Measurements from ENCODE around the gene PCDHGA10. TPM values are rescaled to one million over a fixed set of nuclear protein-coding genes. Genes with fewer than 3 reads are reported as not detected.
"Not testable (repeated sequence)": the region's sequence is repeated elsewhere in the genome, so short reads cannot be mapped to it uniquely, and the experiment has no call there.

The PCDHGA10 gene
- total RNA-seq, 1 experiment from 2014 or later: 1.6 TPM

- Histone ChIP-seq H3K36me3 (peaks cover 16% of the 10 kb centered on the region), H3K9me3 (replicated peaks) (0 out of 2 replicates have a peak, but pooled peaks cover 5% of the 10 kb centered on the region), H3K4me3 (no peak overlapping the region), H3K27me3 (no peaks in the 10 kb centered on the region), H3K27ac (no peak overlapping the region), H3K4me1 (no peaks in the 10 kb centered on the region)
- no peak for DNase-seq
Measured at GRCh38 chr5:141409598-141410306, 3.0 kb upstream of the PCDHGA10 start.

GRCh38 chr5:141411575-141411974 lies 1.2 kb upstream of the PCDHGA10 start:
- no peak overlapping the region for H3K27ac ChIP-seq
- no peak overlapping the region for H3K4me3 ChIP-seq
- H3K36me3 ChIP-seq: peaks cover 16% of the 10 kb centered on the region
- no peak for DNase-seq
- peaks cover 12% of the 10 kb centered on the region; the same call in 1 of the 2 replicates for H3K9me3 ChIP-seq (replicated peaks)
- no peaks in the 10 kb centered on the region for H3K27me3 ChIP-seq
- H3K4me1 ChIP-seq: no peaks in the 10 kb centered on the region

GRCh38 chr5:141413540-141414069 lies 818 bp downstream of the PCDHGA10 start:
- Histone ChIP-seq H3K4me1 (no peaks in the 10 kb centered on the region), H3K27me3 (no peaks in the 10 kb centered on the region), H3K36me3 (peaks cover 19% of the 10 kb centered on the region), H3K9me3 (replicated peaks) (peaks cover 17% of the 10 kb centered on the region), H3K27ac (no peak overlapping the region), H3K4me3 (no peak overlapping the region)
- no peak for DNase-seq

- H3K4me1 ChIP-seq, H3K27me3 ChIP-seq, H3K27ac ChIP-seq, DNase-seq, H3K4me3 ChIP-seq: not testable (repeated sequence)
- H3K9me3 ChIP-seq (replicated peaks): peaks cover 17% of the 10 kb centered on the region
- peaks cover 17% of the 10 kb centered on the region for H3K36me3 ChIP-seq
Measured at GRCh38 chr5:141414548-141415274, 1.9 kb downstream of the PCDHGA10 start.

GRCh38 chr5:141415275-141415618 lies 2.5 kb downstream of the PCDHGA10 start:
- not testable (repeated sequence) for H3K27ac ChIP-seq, DNase-seq, H3K27me3 ChIP-seq, H3K4me3 ChIP-seq, H3K4me1 ChIP-seq
- H3K36me3 ChIP-seq: peaks cover 18% of the 10 kb centered on the region
- peaks cover 17% of the 10 kb centered on the region for H3K9me3 ChIP-seq (replicated peaks)

- Histone ChIP-seq H3K9me3 (replicated peaks) (peaks cover 16% of the 10 kb centered on the region), H3K36me3 (peaks cover 20% of the 10 kb centered on the region; the same call in 1 of the 2 replicates)
- not testable (repeated sequence) for H3K4me3 ChIP-seq, H3K4me1 ChIP-seq, H3K27me3 ChIP-seq, H3K27ac ChIP-seq
- peak in 1 of 2 experiments; percentile 15 for DNase-seq
Measured at GRCh38 chr5:141417494-141418172, 4.8 kb downstream of the PCDHGA10 start, which contains the start of gene PCDHGB7. Gene PCDHGB7, plus strand, starts transcription at chr5:141417677. Its CDS starts 183 bp downstream, at chr5:141417860.

- Histone ChIP-seq H3K4me3 (no peak overlapping the region), H3K9me3 (replicated peaks) (peaks cover 16% of the 10 kb centered on the region), H3K27me3 (no peaks in the 10 kb centered on the region), H3K4me1 (no peaks in the 10 kb centered on the region), H3K36me3 (peaks cover 17% of the 10 kb centered on the region; the same call in 1 of the 2 replicates), H3K27ac (no peak overlapping the region)
- no peak for DNase-seq
Measured at GRCh38 chr5:141419074-141419880, 6.5 kb downstream of the PCDHGA10 start.

- peak in 1 of 2 experiments; percentile 4 for DNase-seq
- H3K9me3 ChIP-seq (replicated peaks): peaks cover 12% of the 10 kb centered on the region
- H3K36me3 ChIP-seq: peaks cover 18% of the 10 kb centered on the region
- no peaks in the 10 kb centered on the region for H3K27me3 ChIP-seq
- H3K4me3 ChIP-seq: no peak within 1 kb of the TSS
- H3K4me1 ChIP-seq: no peaks in the 10 kb centered on the region
- H3K27ac ChIP-seq: no peak within 1 kb of the TSS
Measured at GRCh38 chr5:141420855-141421488, 8.2 kb downstream of the PCDHGA10 start, which contains the start of gene PCDHGA11. Gene PCDHGA11, plus strand, starts transcription at chr5:141421051. Its CDS starts 177 bp downstream, at chr5:141421228.

GRCh38 chr5:141421489-141421855 lies 8.7 kb downstream of the PCDHGA10 start:
- H3K4me1 ChIP-seq: no peaks in the 10 kb centered on the region
- H3K36me3 ChIP-seq: peaks cover 18% of the 10 kb centered on the region
- no peak for DNase-seq
- peaks cover 9% of the 10 kb centered on the region for H3K9me3 ChIP-seq (replicated peaks)
- no peaks in the 10 kb centered on the region for H3K27me3 ChIP-seq
- no peak overlapping the region for H3K27ac ChIP-seq
- no peak overlapping the region for H3K4me3 ChIP-seq

- H3K4me3 ChIP-seq: no peak overlapping the region
- H3K36me3 ChIP-seq: peaks cover 16% of the 10 kb centered on the region
- H3K27ac ChIP-seq: no peak overlapping the region
- no peaks in the 10 kb centered on the region for H3K4me1 ChIP-seq
- no peak for DNase-seq
- H3K27me3 ChIP-seq: no peaks in the 10 kb centered on the region
- H3K9me3 ChIP-seq (replicated peaks): peaks cover 4% of the 10 kb centered on the region
Measured at GRCh38 chr5:141422742-141423291, 10.0 kb downstream of the PCDHGA10 start.

GRCh38 chr5:141427783-141428426 lies 15.1 kb downstream of the PCDHGA10 start:
- no peaks in the 10 kb centered on the region for H3K27me3 ChIP-seq
- H3K4me1 ChIP-seq: no peaks in the 10 kb centered on the region
- peaks cover 22% of the 10 kb centered on the region for H3K36me3 ChIP-seq
- H3K9me3 ChIP-seq (replicated peaks): peaks cover 3% of the 10 kb centered on the region; the same call in 1 of the 2 replicates
- H3K27ac ChIP-seq: no peak overlapping the region
- H3K4me3 ChIP-seq: no peak overlapping the region
- no peak for DNase-seq

- no peak within 1 kb of the TSS for H3K27ac ChIP-seq
Measured at GRCh38 chr5:141430332-141431113, 17.7 kb downstream of the PCDHGA10 start, which contains the start of gene PCDHGA12. Gene PCDHGA12, plus strand, starts transcription at chr5:141430507. Its CDS starts 253 bp downstream, at chr5:141430760.

More at GRCh38 chr5:141430332-141431113, 17.7 kb downstream of the PCDHGA10 start, which contains the start of gene PCDHGA12:
- no peaks in the 10 kb centered on the region for H3K27me3 ChIP-seq
- H3K36me3 ChIP-seq: peaks cover 17% of the 10 kb centered on the region
- H3K4me1 ChIP-seq: no peaks in the 10 kb centered on the region
- H3K4me3 ChIP-seq: no peak within 1 kb of the TSS
- DNase-seq: no peak
- peaks cover 3% of the 10 kb centered on the region; the same call in 1 of the 2 replicates for H3K9me3 ChIP-seq (replicated peaks)
